H1 (cell line): Measurements from ENCODE around the gene MYRF. TPM values are rescaled to one million over a fixed set of nuclear protein-coding genes. Genes with fewer than 3 reads are reported as not detected.

Source experiments
- CBX5 ChIP-seq: fragments of 300-800, 300-1000 bp; sonication (generic); IDR thresholded peaks from 2 replicates; pipeline ENCODE4 v1.7.1; 2016; ENCODE audit warnings: antibody characterized with exemption, low read length, low read depth
- CEBPB ChIP-seq: IDR thresholded peaks from 2 replicates; pipeline ENCODE4 v1.6.1; 2012; ENCODE audit warnings: low read depth, low read length
- CHD2 ChIP-seq: IDR thresholded peaks from 2 replicates; pipeline ENCODE4 v1.6.1; 2012; ENCODE audit warnings: low read length, improper control_type of control experiment
- EGR1 ChIP-seq: IDR thresholded peaks from 2 replicates; pipeline ENCODE4 v1.6.1; 2011; ENCODE audit warnings: low read depth, low read length, borderline replicate concordance
- FOSL1 ChIP-seq: IDR thresholded peaks from 2 replicates; pipeline ENCODE4 v1.6.1; 2011; ENCODE audit warnings: mild to moderate bottlenecking, low read depth, low read length, moderate library complexity; ENCODE audit not compliant: insufficient read depth
- GABPA ChIP-seq: IDR thresholded peaks from 2 replicates; pipeline ENCODE4 v1.6.1; 2011; ENCODE audit warnings: mild to moderate bottlenecking, low read length, moderate library complexity, borderline replicate concordance; ENCODE audit not compliant: insufficient read depth
- HDAC6 ChIP-seq: IDR thresholded peaks from one replicate; pipeline ENCODE4 v1.7.1; 2012; ENCODE audit warnings: low read depth, mild to moderate bottlenecking, inconsistent platforms, low read length, moderate library complexity
- JUN ChIP-seq: IDR thresholded peaks from 2 replicates; pipeline ENCODE4 v1.6.1; 2011; ENCODE audit warnings: low read depth, mild to moderate bottlenecking, improper control_type of control experiment, low read length
- KDM4A ChIP-seq: IDR thresholded peaks from one replicate; pipeline ENCODE4 v1.7.1; 2012; ENCODE audit warnings: low read depth, mild to moderate bottlenecking, moderate library complexity, low read length, inconsistent platforms; ENCODE audit not compliant: severe bottlenecking
- NRF1 ChIP-seq: IDR thresholded peaks from 2 replicates; pipeline ENCODE4 v1.6.1; 2011; ENCODE audit warnings: mild to moderate bottlenecking, low read depth, low read length, improper control_type of control experiment
- RAD21 ChIP-seq, 2 experiments: IDR thresholded peaks in 1 of 2; conservative IDR thresholded peaks in 1 of 2; 2 replicates each; pipeline ENCODE4 v1.6.1; 2011; ENCODE audit warnings: low read depth in 2 of 2, low read length in 2 of 2, improper control_type of control experiment in 1 of 2, inconsistent platforms in 1 of 2, mild to moderate bottlenecking in 1 of 2, moderate library complexity in 1 of 2
- RBBP5 ChIP-seq: IDR thresholded peaks from 2 replicates; pipeline ENCODE4 v1.7.1; 2012; ENCODE audit warnings: low read depth, mild to moderate bottlenecking, inconsistent platforms, low read length, moderate library complexity, borderline replicate concordance
- SIN3A ChIP-seq, 2 experiments: IDR thresholded peaks in 1 of 2; conservative IDR thresholded peaks in 1 of 2; 2 replicates each; pipeline ENCODE4 v1.6.1; 2011 to 2012; ENCODE audit warnings: low read length in 2 of 2, improper control_type of control experiment in 1 of 2, low read depth in 1 of 2, mild to moderate bottlenecking in 1 of 2
- SP1 ChIP-seq: IDR thresholded peaks from 2 replicates; pipeline ENCODE4 v1.6.1; 2011; ENCODE audit warnings: low read depth, low read length
- SP2 ChIP-seq: IDR thresholded peaks from 2 replicates; pipeline ENCODE4 v1.6.1; 2012; ENCODE audit warnings: mild to moderate bottlenecking, low read length, inconsistent platforms
- TBP ChIP-seq: IDR thresholded peaks from 2 replicates; pipeline ENCODE4 v1.6.1; 2011; ENCODE audit warnings: low read depth, low read length, improper control_type of control experiment
- TCF12 ChIP-seq: IDR thresholded peaks from 2 replicates; pipeline ENCODE4 v1.6.1; 2011; ENCODE audit warnings: low read depth, mild to moderate bottlenecking, low read length
- polyA plus RNA-seq, 7 experiments: library from polyadenylated mRNA; depleted of rRNA in 3 of 7; stranded (reverse) in 5 of 7; unstranded in 2 of 7; fragments of >200 nt in 5 of 7; fragments of 200-250 nt in 2 of 7; gene quantifications; 1 replicate in 5 of 7; 2 replicates in 1 of 7; 4 replicates in 1 of 7; pipeline versions ENCODE4 v1.2.1 to v1.2.3, GENCODE V29; 2011 to 2013; ENCODE audit warnings: missing spikeins in 2 of 7, mixed read lengths in 2 of 7
- total RNA-seq: library from RNA; stranded (reverse); fragmentation: NEBNext Ultra II Directional; extraction: Animal tissue kit (Norgen Biotek cat#: 25700); gene quantifications from 2 replicates; pipeline ENCODE4 v1.2.1, GENCODE V29; 2021
- TF ChIP-seq, protein P1 (sequence below): IDR thresholded peaks from 2 replicates; pipeline ENCODE4 v1.6.1; 2012; ENCODE audit warnings: inconsistent platforms
- TF ChIP-seq, protein P2 (sequence below): IDR thresholded peaks from 2 replicates; pipeline ENCODE4 v1.6.1; 2012; ENCODE audit warnings: low read length, inconsistent platforms

MYRF gene
- total and polyA plus RNA-seq, 2 of the 8 experiments (the other 6 are each of a cell fraction or from before 2014, with no cell fraction given) = 6.0 to 6.1 TPM

DNA sequence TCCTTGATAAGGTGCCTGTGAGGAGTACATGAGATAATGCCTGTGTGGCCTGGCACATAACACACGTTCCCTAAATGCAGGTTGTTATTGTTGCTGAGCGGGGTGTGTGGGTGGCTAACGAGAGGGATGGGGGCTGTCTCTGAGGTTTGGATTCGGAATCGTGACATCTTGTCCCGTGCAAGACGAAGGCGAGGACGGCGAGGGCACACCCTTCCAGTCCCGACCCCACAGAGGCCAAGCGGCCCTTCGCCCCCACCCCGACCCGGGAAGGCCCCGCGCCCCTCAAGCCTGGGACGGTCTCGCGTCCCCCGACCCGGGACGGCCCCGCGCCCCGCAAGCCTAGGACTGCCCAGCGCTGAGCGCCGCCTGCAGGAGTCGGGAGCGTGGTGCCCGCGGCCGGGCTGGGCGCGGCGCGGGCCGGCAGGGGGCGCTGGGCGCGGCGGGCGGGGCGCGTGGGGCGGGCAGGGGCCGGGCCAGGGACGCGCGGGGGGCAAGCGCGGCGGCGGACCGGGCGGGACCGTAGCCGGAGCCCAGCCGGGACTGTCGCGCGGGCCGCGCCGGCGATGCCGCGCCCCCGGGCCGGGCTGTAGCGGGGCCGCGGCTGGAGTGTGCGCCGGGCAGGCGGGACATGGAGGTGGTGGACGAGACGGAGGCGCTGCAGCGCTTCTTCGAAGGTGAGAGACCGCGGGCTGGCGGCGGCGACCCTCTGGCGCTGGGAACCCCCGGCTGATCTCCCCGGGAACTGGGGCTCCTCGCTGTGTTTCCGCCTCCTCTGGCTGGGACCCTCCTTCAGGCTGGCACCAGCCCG is at the start of gene MYRF (continued):
- TF ChIP-seq EGR1 (no peak), SP2 (no peak), FOSL1 (no peak), HDAC6 (no peak), TBP (no peak), GABPA (0 out of 2 replicates have a peak, but pooled peaks have one; percentile 46), CEBPB (no peak), NRF1 (no peak), CHD2 (no peak), CBX5 (no peak), SIN3A (conservative IDR thresholded peaks at IDR 0.05 in 1 of 2, IDR thresholded peaks at IDR 0.05 in 1 of 2; ENCODE audit: low read depth in 1 of 2, low read length in 2 of 2) (0 out of 4 replicates have a peak, but pooled peaks of 1 of the 2 experiments have one; percentile 26), SP1 (no peak), JUN (no peak), RBBP5 (no peak), KDM4A (peak; percentile 83), RAD21 (IDR thresholded peaks at IDR 0.05 in 1 of 2, conservative IDR thresholded peaks at IDR 0.05 in 1 of 2; ENCODE audit: low read depth in 2 of 2, low read length in 2 of 2) (peak; percentile 12 to 59; a peak in 3 of 4 replicates), TCF12 (no peak)
- TF ChIP-seq, protein P1, sequence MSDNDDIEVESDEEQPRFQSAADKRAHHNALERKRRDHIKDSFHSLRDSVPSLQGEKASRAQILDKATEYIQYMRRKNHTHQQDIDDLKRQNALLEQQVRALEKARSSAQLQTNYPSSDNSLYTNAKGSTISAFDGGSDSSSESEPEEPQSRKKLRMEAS = peak; percentile 12; the same call in 1 of the 2 replicates
- TF ChIP-seq, protein P2, sequence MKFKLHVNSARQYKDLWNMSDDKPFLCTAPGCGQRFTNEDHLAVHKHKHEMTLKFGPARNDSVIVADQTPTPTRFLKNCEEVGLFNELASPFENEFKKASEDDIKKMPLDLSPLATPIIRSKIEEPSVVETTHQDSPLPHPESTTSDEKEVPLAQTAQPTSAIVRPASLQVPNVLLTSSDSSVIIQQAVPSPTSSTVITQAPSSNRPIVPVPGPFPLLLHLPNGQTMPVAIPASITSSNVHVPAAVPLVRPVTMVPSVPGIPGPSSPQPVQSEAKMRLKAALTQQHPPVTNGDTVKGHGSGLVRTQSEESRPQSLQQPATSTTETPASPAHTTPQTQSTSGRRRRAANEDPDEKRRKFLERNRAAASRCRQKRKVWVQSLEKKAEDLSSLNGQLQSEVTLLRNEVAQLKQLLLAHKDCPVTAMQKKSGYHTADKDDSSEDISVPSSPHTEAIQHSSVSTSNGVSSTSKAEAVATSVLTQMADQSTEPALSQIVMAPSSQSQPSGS = no peak
